Endothelial cell (in vitro differentiated cells): ENCODE data around the gene LCN9. TPM values are rescaled to one million over a fixed set of nuclear protein-coding genes. Genes with fewer than 3 reads are reported as not detected.
A peak's percentile ranks its signal among the peaks of the same experiment; 100 is the strongest.
"Not testable (repeated sequence)": the region's sequence is repeated elsewhere in the genome, so short reads cannot be mapped to it uniquely, and the experiment has no call there.

Source experiments
- DNase-seq: peaks from one replicate; pipeline ENCODE4 v3.0.0; 2021; ENCODE audit warnings: low spot score
- H3K27ac Mint-ChIP-seq: one replicate; pipeline ENCODE4 v1.8.0; 2021; ENCODE audit warnings: mixed read lengths, inconsistent platforms; ENCODE audit not compliant: unreplicated experiment
- H3K27me3 Mint-ChIP-seq: one replicate; pipeline ENCODE4 v1.8.0; 2021; ENCODE audit warnings: mild to moderate bottlenecking, moderate library complexity, mixed read lengths, inconsistent platforms; ENCODE audit not compliant: unreplicated experiment
- H3K36me3 Mint-ChIP-seq: one replicate; pipeline ENCODE4 v1.8.0; 2021; ENCODE audit warnings: mild to moderate bottlenecking, low read depth, mixed read lengths, inconsistent platforms; ENCODE audit not compliant: unreplicated experiment
- H3K4me1 Mint-ChIP-seq: one replicate; pipeline ENCODE4 v1.8.0; 2021; ENCODE audit warnings: mild to moderate bottlenecking, mixed read lengths, inconsistent platforms; ENCODE audit not compliant: unreplicated experiment
- H3K4me3 Mint-ChIP-seq: one replicate; pipeline ENCODE4 v1.8.0; 2021; ENCODE audit warnings: mild to moderate bottlenecking, mixed read lengths, inconsistent platforms; ENCODE audit not compliant: unreplicated experiment
- H3K9me3 Mint-ChIP-seq: one replicate; pipeline ENCODE4 v1.8.0; 2021; ENCODE audit warnings: mixed read lengths, inconsistent platforms; ENCODE audit not compliant: unreplicated experiment
- CTCF ChIP-seq: fragments of 200-600 bp; sonication (generic); IDR thresholded peaks from one replicate; pipeline ENCODE4 v1.5.0; 2021; ENCODE audit warnings: antibody characterized with exemption; ENCODE audit not compliant: unreplicated experiment
- total RNA-seq: library from RNA; stranded (reverse); fragmentation: NEBNext Ultra II Directional; extraction: Animal tissue kit (Norgen Biotek cat#: 25700); gene quantifications from one replicate; pipeline ENCODE4 v1.2.1, GENCODE V29; 2021; ENCODE audit not compliant: unreplicated experiment

Gene LCN9
- total RNA-seq, 1 donor from 2014 or later, result not detected

- peaks cover 9% of the 10 kb centered on the region for H3K27me3 Mint-ChIP-seq
- H3K4me1 Mint-ChIP-seq, result no peaks in the 10 kb centered on the region
- TF ChIP-seq CTCF, result no peak
- H3K27ac Mint-ChIP-seq, result no peak overlapping the region
- no peak overlapping the region for H3K4me3 Mint-ChIP-seq
- no peak for DNase-seq
- H3K36me3 Mint-ChIP-seq, result peaks cover 8% of the 10 kb centered on the region
- H3K9me3 Mint-ChIP-seq, result no peaks in the 10 kb centered on the region
Measured at GRCh38 chr9:135667463-135668001, 4.4 kb downstream of the LCN9 start.

- H3K36me3 Mint-ChIP-seq, H3K4me1 Mint-ChIP-seq, H3K9me3 Mint-ChIP-seq, H3K27me3 Mint-ChIP-seq, DNase-seq: not testable (repeated sequence)
- peak overlapping the region; percentile 68 for H3K27ac Mint-ChIP-seq
- peak overlapping the region; percentile 14 for H3K4me3 Mint-ChIP-seq
Measured at GRCh38 chr9:135669018-135669417, 5.9 kb downstream of the LCN9 start.

- Mint-ChIP-seq H3K4me3 (no peak overlapping the region), H3K9me3 (no peaks in the 10 kb centered on the region), H3K27me3 (peaks cover 9% of the 10 kb centered on the region), H3K36me3 (peaks cover 8% of the 10 kb centered on the region), H3K4me1 (no peaks in the 10 kb centered on the region), H3K27ac (no peak overlapping the region)
- DNase-seq, result no peak
- TF ChIP-seq CTCF, result no peak
Measured at GRCh38 chr9:135669616-135670285, 6.6 kb downstream of the LCN9 start.

GRCh38 chr9:135670721-135671590 is 7.8 kb downstream of the LCN9 start:
- no peak for TF ChIP-seq CTCF
- H3K27ac Mint-ChIP-seq, result no peak overlapping the region
- H3K4me1 Mint-ChIP-seq, result no peaks in the 10 kb centered on the region
- peaks cover 8% of the 10 kb centered on the region for H3K36me3 Mint-ChIP-seq
- H3K4me3 Mint-ChIP-seq, result no peak overlapping the region
- no peaks in the 10 kb centered on the region for H3K9me3 Mint-ChIP-seq
- no peak for DNase-seq
- H3K27me3 Mint-ChIP-seq, result peaks cover 7% of the 10 kb centered on the region

GRCh38 chr9:135671591-135672041 is 8.5 kb downstream of the LCN9 start:
- no peaks in the 10 kb centered on the region for H3K9me3 Mint-ChIP-seq
- H3K27ac Mint-ChIP-seq, result no peak overlapping the region
- H3K27me3 Mint-ChIP-seq, result peaks cover 7% of the 10 kb centered on the region
- no peak for TF ChIP-seq CTCF
- DNase-seq, result no peak
- peaks cover 8% of the 10 kb centered on the region for H3K36me3 Mint-ChIP-seq
- H3K4me1 Mint-ChIP-seq, result no peaks in the 10 kb centered on the region
- no peak overlapping the region for H3K4me3 Mint-ChIP-seq

GRCh38 chr9:135672786-135673185 is 9.7 kb downstream of the LCN9 start:
- H3K36me3 Mint-ChIP-seq, H3K9me3 Mint-ChIP-seq, DNase-seq, H3K4me1 Mint-ChIP-seq, H3K4me3 Mint-ChIP-seq, H3K27ac Mint-ChIP-seq: not testable (repeated sequence)
- peaks cover 10% of the 10 kb centered on the region for H3K27me3 Mint-ChIP-seq
